ENCODE results near the gene PRSS58. TPM values are rescaled to one million over a fixed set of nuclear protein-coding genes. Genes with fewer than 3 reads are reported as not detected.

PRSS58 gene
- total RNA-seq, 4 donors from 2014 or later = not detected

- TF ChIP-seq POLR2A (IDR thresholded peaks at IDR 0.05) = no peak
- no peak for TF ChIP-seq CTCF (IDR thresholded peaks at IDR 0.05)
- H3K9me3 ChIP-seq = no peaks in the 10 kb centered on the region
- DNase-seq = no peak
- WGBS, 2 donors = 86% methylated on average over 3 of the region's 3 CpGs
- no peaks in the 10 kb centered on the region for H3K36me3 ChIP-seq
- no peaks in the 10 kb centered on the region for H3K27me3 ChIP-seq
- H3K4me3 ChIP-seq (replicated peaks in 1 of 3) = no peak overlapping the region
- intact Hi-C loops (cut with DNase I) = no loop called here
- H3K4me1 ChIP-seq = no peaks in the 10 kb centered on the region
- H3K27ac ChIP-seq = no peak overlapping the region
Measured at GRCh38 chr7:142275028-142275427, 17.2 kb upstream of the PRSS58 start.

- Histone ChIP-seq H3K4me3 (replicated peaks in 1 of 3) (no peak overlapping the region), H3K27me3 (no peaks in the 10 kb centered on the region), H3K9me3 (no peaks in the 10 kb centered on the region), H3K4me1 (no peaks in the 10 kb centered on the region), H3K36me3 (no peaks in the 10 kb centered on the region), H3K27ac (no peak overlapping the region)
- DNase-seq = no peak
- TF ChIP-seq CTCF (IDR thresholded peaks at IDR 0.05) (no peak), POLR2A (IDR thresholded peaks at IDR 0.05) (no peak)
- 58 to 59% methylated on average over 2 of the region's 2 CpGs for WGBS, 2 donors
- intact Hi-C loops (cut with DNase I) = no loop called here
Measured at GRCh38 chr7:142272841-142273240, 15.0 kb upstream of the PRSS58 start.

GRCh38 chr7:142263598-142264380, 5.9 kb upstream of the PRSS58 start:
- Histone ChIP-seq H3K9me3 (no peaks in the 10 kb centered on the region), H3K36me3 (no peaks in the 10 kb centered on the region), H3K4me3 (replicated peaks in 1 of 3) (no peak overlapping the region), H3K4me1 (no peaks in the 10 kb centered on the region), H3K27ac (no peak overlapping the region), H3K27me3 (no peaks in the 10 kb centered on the region)
- WGBS, 2 donors = 70 to 73% methylated on average over 8 of the region's 8 CpGs
- DNase-seq = no peak
- intact Hi-C loops (cut with DNase I) = no loop called here
- TF ChIP-seq CTCF (IDR thresholded peaks at IDR 0.05) = no peak
- TF ChIP-seq POLR2A (IDR thresholded peaks at IDR 0.05) = no peak

GRCh38 chr7:142250705-142251104, 7.2 kb downstream of the PRSS58 start:
- Histone ChIP-seq H3K4me1 (no peaks in the 10 kb centered on the region), H3K27ac (no peak overlapping the region), H3K36me3 (no peaks in the 10 kb centered on the region), H3K27me3 (no peaks in the 10 kb centered on the region), H3K9me3 (no peaks in the 10 kb centered on the region), H3K4me3 (replicated peaks in 1 of 3) (no peak overlapping the region)
- no peak for TF ChIP-seq CTCF (IDR thresholded peaks at IDR 0.05)
- no peak for TF ChIP-seq POLR2A (IDR thresholded peaks at IDR 0.05)
- 71 to 73% methylated on average over 2 of the region's 2 CpGs for WGBS, 2 donors
- DNase-seq = no peak
- intact Hi-C loops (cut with DNase I) = no loop called here

GRCh38 chr7:142249918-142250317, 7.9 kb downstream of the PRSS58 start:
- intact Hi-C loops (cut with DNase I) = no loop called here
- no peaks in the 10 kb centered on the region for H3K9me3 ChIP-seq
- no peak overlapping the region for H3K27ac ChIP-seq
- no peaks in the 10 kb centered on the region for H3K36me3 ChIP-seq
- no peaks in the 10 kb centered on the region for H3K4me1 ChIP-seq
- no peaks in the 10 kb centered on the region for H3K27me3 ChIP-seq
- no peak for DNase-seq
- no peak for TF ChIP-seq POLR2A (IDR thresholded peaks at IDR 0.05)
- no peak for TF ChIP-seq CTCF (IDR thresholded peaks at IDR 0.05)
- no peak overlapping the region for H3K4me3 ChIP-seq (replicated peaks in 1 of 3)

All from thyroid gland (tissue), 4 donors.